Activated effector memory CD4-positive, alpha-beta T cell treated with anti-CD3 and anti-CD28 coated beads, Interleukin-2, amount 50 U/mL, for 16 hours (primary cell): Measurements from ENCODE around the gene PKM.

Experiments used
- DNase-seq: peaks from one replicate; pipeline ENCODE4 v3.0.0-alpha.2; 2020

The PKM gene

DNA sequence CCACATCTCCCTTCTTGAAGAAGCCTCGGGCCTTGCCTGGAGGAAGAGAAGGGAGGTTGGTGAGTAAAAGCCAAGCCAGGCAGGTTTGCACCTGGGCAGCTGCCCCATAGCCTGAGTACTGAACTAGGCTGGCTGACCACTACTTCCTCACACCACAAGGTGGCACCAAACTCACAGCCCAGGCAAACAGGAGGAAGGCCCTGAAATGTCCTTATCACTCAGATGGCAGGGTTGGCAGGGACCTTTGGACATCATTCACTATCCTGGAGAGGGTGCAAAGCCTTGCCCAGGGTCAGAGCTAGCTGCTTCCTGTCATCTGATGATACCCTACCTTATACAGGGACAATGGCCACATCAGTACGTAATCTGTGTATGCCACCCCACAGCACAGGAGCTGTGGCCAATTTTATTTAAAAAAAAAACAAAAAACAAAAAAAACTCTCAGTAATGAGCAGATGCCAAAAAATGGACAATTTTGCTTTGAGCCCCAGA lies 31.2 kb downstream of the PKM start:
- peak; percentile 89 for DNase-seq

DNA sequence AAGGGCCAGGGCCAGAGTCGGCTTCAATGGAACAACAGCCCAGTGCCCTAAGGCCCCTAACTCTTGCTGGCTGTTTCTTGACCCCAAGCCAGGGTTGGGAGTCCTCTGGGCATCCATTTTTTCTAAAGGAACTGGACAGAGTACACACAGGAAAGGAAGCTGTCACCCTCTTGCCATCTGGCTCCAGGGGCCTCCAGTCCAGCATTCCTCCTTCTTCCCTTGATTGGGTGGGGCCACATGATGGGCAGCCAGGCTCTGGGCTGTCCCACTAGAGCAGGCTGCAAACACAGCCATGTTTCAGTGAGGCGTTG lies 31.8 kb downstream of the PKM start:
- no peak for DNase-seq

DNA sequence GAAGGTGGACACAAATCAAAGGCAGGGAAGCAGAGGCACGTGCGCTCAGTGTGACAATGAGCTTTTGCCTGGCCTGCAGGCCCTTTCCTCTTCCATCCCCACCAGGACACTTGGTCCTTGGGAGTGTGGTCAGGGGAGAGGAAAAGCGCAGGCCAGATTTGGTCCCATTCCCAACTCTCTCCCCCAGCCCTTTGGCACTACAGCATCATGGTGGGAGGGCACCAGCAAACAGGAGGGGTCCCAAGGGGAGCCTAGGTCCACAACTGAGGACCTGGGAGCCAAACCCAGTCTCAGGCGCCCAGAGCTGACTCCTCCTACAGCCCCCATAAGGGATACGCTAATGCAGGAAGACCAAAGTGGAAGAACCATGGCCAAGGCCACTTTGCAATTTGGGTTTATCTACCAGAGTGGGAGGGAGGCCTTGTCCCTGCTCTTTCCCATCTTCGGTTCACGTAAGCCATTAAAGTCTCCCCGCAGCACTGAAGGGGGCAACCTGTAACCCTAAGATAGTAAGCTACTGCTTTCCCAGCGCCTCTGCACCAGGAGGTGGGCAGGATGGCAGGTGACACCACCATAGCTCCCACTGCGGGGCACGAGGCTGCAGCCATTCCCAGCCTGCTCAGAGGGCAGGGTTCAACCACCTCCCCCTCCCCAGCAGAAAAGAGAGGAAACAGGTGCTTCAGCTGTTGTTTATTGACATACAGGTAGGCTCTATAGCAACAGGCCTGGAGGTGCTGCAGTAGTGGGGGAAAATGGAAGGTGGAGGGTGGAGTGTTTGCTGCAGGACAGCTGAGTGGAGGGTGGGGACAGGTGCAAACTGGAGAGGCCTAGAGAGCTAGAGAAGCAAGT lies 32.4 kb downstream of the PKM start:
- no peak for DNase-seq

DNA sequence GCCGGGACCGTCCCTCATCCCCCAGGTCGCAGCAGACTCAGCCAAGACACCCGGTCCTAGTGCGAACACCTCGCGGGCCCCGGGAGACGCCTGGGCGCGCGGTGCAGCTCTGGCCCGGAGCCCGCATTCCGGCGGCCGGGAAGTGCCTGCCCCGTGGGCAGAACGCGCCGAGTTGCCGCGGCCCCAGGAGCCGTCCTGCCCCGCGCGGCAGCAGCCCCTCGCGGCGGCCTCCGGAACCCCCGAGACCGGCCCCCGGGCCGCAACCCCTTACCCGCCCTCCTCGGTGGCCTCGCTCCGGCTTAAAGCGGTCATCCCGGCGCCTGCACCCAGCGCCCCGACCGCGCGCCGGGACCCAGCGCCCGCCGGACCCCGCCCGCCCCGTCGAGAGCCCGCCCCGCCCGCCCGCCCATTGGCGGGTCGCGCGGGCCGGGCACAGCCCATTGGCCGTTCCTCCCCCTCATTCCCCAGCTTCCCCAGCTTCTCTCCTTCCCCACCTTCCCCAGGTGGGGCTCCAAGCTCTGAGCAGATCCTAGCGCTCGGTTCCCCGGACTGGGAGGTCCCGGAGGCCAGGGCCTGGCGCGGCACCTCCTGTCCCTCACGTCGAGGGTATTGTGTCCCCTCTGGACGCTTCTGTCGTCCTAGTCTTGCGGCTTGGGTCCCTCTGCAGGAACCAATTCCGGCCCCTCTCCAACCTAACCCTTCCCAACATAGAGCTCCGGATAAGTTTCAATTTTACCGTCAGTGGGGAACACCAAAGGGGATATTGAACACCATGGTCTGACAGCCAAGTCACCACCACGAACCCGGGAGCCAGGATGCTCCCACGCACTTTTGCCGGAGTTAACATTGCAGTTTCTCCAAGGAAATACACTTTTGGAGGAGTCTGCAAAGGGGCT lies 33.3 kb downstream of the PKM start, which contains the start of gene GRAMD2A:
GRAMD2A (minus strand) TSS at position 328 of the 896 bp plus-strand sequence.
- peak; percentile 71 for DNase-seq

DNA sequence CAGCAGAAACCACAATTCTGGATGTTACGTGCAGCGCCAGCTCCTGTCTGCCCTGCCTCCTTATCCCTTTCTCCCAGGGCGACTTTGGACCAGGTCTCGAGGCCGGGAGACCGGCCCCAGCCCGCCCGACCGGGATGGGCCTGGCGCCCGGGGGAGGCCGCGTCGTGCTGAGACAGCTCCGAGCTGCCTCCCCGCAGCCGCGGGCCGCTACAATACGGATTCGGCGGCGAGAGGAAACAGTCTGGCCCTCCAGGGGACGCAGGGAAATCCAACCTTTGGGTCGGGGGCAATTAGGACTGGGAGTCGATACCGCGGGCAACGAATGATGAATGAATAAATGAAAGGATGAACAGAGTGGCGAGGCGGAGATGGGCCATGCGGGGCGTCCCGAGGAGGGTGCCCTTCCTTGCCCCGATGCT lies 33.9 kb downstream of the PKM start:
- DNase-seq = no peak

DNA sequence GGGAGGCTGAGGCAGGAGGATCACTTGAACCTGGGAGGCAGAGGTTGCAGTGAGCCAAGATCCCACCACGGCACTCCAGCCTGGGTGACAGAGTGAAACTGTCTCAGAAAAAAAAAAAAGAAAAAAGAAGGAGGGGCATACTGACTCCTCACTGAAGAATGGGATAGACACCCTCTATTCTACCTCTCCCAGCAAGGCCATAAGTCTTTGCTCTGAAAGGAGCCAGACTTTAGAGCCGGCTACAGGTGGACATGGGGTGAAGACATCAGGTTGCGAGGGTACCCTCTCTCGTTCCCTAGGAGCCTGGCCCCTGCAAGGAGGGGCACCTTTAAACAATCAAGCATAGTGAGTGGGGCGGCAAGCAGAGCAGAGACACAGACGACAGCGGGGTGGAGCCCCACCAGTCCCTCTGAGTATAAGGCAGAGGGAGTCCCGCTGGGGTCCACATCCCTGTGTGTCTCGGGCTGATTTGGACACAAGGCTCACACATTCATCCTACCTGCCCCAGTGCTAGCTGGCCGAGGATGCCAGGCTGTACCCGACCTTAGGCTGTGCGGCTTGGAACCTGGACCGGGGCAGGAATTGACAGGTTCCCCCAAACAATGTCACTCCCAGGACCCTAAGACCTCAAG lies 34.5 kb downstream of the PKM start:
- DNase-seq = no peak

DNA sequence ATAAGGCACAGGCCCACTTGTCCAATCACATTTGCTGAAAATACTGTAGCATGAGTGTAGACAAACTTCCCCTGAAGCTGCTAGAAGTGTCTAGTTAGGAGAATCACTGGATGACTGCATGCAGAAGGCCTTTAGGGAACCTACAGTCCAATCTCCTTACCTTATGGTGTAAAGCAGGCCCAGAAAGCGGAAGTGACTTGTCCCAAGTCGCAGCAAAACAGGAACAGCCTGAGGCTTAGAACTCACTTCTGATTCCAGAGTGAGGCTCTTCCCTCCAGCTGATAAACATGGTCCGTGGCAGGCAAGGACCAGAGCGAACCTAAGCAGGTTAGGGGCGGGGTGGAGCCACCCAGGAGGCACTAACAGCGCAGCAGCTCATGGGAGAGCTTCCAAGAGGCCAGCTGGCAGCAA lies 35.9 kb downstream of the PKM start:
- no peak for DNase-seq

DNA sequence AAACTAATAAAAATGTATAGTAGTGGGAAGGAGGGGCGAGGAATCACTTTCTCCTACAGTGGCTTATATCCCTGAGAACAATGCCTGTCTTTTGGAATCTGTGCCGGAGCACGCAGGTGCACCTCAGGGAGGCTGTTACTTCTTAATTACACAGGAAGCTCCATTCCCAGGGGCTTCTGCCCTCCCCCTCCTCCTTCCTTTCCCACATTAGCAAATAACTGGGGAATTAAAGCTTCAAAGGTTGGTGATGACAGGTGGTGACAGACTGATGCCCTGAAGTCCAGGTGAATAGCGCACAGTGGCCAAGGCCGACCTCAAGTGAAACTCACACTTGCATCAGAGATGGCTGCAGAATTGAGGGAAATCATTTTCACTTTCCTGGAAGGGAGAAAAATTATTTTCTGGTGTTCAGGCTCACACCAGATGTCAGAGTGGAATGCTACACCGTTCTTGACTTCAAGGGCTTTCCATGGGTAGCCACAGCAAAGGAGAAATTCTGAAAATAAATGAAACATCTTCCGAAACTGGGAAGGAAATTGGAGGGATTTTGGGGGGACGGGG lies 37.1 kb downstream of the PKM start:
- no peak for DNase-seq

DNA sequence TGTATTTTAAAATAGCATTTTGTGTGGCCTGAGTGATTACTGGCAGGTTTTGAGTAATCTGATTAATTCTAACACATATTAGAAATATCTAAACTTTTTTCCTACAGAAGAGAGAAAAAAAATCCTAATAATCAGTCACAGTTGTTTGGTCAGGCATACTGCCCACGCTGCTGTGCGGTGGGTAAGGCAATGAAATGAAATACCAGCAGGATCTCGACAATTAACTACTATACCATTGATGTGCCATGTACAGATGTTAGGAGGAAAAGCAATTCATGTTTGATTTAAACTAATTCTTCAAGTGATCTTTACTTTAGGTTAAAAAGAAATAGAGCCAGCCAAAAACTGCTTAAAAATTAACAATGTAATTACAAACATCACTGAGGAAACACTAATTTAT lies 38.6 kb downstream of the PKM start:
- DNase-seq = no peak

DNA sequence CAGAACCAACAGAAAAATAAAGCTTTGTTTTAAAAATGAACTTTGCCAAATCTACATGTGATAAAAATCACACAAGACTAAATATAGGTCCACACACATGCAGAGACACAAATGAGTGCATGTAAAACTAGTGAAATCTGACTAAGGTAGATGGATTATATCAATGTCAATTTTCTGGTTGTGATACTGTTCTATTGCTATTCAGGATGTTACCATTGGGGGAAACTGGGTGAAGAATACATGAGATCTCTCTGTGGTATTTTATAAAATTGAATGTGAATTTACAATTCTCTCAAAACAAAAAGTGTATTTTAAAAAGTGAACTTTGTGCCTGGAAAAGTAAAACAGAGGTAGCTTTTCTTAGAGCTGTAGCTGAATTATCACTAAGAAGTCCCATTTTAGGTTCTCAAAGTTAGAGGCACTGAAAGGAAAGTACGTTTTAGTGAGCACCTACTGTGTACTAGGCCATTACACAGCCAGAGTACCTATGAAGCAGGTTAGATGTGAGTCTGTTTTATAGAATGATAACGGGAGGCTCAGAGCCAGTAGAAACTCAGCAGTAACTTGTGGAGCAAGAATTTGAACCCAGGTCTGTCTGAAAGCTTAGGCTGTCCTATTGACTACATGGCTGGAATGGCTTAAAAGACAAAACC lies 41.6 kb downstream of the PKM start:
- no peak for DNase-seq

DNA sequence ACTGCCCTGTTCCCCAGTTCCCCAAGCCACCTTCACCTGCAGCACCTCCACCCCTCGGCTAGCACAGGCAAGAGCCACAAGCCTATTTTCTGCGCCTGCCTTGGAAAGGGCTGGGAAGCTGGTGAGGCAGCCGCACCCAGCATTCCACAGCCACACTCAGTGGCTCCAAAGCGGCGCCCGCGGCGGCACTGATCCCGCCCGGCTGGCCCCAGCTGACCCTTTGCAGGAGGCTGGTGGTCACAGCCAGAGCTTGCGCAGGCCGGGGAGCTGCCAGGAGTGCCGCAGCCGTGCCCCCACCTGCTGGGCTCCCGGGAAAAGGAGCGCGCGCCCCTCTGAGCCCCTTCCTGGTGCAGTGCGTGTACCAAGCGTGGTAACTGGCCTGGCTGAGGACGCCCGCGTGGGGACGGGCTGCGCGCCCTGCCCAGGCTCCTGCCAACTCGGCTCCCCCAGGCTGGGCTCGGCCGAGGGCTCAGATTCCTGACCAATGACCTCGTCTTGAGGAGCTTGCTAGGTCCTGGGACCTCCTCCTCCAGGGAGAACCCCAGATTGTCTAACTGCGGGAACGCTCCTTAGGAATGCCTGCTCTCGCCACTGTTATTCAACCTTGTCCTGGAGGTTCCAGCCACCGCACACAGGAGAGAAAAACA lies 46.7 kb downstream of the PKM start:
- peak; percentile 31 for DNase-seq

DNA sequence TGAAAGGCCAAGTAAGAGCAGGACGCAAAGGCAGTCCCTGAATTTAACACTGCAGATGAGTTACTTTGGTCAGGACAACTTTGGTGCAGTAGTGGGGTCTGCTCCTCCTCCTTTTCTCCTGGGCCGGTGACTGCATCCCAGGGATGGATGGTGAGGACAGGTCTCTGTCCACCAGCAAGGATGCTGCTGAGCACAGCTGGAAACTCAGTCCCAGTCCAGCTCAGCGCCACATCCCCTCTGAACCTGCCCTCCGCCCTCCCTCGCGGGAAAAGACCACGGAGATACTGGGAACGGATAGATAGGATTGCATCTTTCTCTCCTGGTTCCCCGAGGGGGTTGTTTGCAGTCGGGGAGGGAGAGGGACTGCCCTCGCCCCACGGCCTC lies 47.2 kb downstream of the PKM start:
- no peak for DNase-seq

DNA sequence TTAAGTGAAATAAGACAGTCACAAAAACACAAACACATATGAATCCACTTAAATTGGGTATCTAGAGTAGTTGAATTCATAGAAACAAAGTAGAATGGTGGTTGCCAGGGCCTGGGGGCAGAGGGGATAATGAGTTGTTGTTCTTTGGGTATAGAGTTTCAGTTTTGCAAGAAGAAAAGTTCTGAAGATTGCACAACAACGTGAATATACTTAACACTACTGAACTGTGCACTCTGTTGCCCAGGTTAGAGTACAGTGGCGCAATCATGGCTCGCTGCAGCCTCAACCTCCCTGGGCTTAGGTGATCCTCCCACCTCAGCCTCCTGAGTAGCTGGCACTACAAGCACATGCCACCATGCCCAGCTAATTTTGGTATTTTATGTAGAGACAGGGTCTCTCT lies 48.3 kb downstream of the PKM start:
- DNase-seq = no peak

DNA sequence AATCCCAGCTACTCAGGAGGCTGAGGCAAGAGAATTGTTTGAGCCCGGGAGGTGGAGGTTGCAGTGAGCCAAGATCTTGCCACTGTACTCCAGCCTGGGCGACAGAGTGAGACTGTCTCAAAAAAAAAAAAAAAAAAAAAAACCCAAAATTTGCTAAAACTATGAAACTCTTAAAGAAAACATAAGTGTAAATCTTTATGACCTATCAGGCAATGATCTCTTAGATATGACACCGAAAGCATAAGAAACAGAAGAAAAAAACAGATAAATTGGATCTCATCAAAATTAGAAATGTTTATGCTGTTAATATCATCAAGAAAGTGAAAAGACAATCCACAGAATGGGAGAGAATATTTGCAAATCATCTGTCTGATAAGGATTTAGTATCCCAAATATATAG lies 48.7 kb downstream of the PKM start:
- DNase-seq = no peak

DNA sequence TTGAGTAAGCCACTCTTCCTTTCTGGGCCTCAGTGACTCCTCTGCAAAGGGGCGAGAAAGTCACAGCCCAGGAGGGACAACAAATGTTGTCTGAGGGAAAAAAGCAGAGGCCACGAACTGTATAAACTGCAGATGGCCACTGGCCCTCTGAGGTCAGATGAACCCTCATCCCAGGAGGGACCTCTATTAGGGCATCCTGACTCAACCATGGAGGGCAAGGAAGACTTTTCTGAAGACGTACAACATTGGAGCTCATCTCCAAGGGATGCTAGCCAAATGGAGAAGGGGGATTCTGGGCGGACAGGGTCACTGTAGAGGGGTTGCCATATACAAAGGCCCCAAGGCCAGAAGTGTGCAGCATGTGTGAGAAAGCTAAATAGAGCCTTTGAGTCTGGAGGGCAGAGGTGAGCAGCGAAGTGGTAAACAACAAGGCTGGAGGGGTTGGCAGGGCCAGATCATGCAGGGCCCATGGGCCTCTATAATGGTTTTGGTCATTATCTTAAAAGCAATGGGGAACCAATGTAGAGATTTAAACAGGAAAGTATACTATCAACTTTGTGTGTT lies 50.1 kb downstream of the PKM start:
- DNase-seq = no peak

DNA sequence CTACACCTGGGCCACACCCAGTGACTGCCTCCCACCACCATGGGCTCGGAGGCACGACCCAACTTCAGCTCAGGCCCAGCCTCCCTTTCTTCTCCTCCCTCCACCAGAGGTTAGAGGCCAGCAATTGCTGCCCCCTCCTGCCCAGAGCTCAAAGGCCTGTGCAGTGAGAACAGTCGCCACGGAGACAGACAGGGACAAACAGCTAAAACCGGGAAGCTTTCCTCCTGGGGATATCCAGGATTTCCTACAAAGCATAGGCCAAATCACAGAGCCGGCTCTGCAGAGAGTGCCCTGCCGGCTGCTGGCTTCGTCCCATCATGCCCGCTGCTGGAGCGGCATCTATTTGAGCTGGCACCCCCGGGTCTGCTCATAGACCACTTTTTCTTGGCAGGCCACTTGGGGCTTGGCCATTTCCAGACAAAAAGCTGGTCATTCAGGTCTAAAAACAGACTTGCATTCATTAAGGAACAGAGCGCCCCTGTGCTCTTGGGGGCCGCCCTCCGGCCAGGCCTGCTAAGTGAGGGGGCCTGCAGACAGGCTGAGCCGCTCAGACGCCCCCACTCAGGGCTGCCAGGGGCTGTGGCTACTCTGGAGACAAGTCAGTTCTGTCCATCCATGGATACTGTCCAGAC lies 50.9 kb downstream of the PKM start:
- DNase-seq = no peak

DNA sequence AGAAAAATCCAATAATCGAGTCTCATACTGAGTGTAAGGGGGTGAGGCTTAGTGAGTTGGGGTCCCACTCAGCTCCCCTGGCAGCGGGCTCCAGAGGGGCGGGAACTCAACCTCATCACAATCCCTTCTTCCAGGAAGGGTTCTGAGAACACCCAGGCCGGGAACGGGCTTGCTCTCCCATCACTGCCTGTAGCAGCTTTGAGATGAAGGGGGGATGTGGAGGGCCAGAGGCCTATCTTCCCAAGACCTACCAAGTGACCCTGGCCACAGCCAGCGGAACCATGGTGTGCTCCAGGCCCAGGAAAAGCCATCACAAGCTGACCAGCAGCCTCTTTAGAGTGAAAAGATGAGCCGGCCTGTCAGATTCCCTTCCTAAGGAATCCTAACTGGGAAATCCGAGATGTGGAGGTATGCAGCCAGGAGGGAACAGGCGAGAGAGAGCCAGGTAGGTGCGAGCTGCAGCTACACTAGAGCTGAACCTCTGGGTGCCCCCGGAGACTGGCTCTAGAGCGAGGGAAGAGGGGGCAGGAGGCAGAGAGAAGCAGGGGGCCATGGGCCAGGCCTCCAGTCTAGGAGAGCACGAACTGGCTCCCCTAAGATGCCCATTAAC lies 51.9 kb downstream of the PKM start:
- no peak for DNase-seq

DNA sequence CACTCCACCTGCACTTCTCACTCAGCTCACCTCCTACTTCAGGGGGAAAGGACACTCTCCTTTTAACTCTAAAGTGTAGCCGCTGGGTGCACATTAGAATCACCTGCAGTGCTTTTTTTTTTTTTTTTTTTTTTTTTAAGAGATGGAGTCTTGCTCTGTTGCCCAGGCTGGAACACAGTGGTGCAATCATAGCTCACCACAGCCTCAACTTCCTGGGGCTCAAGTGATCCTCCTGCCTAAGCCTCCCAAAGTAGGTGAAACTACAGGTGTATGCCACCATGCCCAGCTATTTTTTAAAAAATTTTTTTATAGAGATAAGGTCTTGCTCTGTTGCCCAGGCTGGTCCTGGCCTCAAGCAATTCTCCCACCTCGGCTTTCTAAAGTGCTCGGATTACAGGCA lies 54.2 kb downstream of the PKM start:
- no peak for DNase-seq

DNA sequence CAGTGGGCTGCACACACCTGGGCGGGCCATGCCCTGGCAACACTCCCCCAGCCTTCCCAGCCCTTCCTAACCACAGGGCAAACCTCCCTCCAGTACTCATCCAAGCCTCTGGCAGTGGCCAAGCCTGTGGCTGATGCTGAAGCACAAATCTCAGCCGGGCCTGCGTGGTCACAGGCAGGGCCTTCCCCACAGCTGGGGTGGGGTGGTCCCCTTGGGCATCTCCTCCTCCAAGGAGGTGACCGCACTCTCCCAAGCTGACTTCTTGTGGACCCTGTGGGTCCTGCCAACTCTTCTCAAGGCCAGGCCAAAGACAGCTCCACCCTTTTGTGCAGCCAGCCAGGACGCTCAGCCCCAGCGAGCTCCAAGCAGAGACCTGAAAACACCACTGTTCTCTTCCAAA lies 54.8 kb downstream of the PKM start:
- no peak for DNase-seq

DNA sequence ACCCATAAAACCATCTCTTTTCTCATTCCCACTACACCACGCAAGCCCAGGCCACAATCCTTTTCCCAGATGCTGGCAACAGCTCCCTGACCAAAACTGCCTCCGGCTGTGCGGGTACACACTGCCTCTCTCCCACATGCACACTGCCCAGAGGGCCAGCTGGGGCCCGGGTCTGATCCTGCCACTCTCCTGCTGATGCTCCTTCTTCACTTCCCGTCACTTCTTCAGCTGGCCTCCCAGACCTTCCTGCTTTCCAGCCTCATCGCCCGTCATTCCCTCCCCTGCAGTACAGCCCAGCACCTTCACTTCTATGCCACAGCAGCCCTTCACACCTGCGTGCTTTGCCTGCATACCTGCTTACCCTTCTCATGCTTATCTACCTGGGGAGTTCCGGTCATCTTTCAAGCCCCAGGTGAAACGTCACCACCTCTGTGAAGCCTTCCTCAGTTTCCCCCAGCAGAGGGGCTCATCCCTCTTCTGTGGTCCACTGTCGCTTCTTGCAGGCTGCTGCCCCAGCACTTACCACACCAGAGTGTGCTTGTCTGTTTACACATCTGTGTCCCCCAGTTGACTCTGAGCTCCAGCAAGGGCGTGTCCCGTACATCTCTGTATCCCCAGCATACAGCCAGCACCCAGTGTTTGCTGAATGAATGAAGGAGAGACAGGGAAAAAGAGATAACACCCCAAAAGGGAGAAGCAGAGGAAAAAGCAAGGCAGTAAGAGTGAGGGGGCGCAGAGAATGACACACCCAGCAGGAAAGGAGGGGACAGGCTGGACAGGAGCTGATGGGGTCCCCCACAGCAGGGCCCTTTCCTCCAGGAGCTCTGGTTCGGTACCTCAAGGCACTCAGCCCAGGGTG lies 55.6 kb downstream of the PKM start:
- DNase-seq = no peak
